IPS DF 4.7 (cell line): ENCODE results near the gene DMC1.
"Not testable (repeated sequence)": the region's sequence is repeated elsewhere in the genome, so short reads cannot be mapped to it uniquely, and the experiment has no call there.

Experiments
- DNase-seq: peaks from one replicate; pipeline ENCODE4 v3.0.0-alpha.2; 2013; ENCODE audit warnings: low spot score; ENCODE audit errors: extremely low read depth

DMC1 gene

DNA sequence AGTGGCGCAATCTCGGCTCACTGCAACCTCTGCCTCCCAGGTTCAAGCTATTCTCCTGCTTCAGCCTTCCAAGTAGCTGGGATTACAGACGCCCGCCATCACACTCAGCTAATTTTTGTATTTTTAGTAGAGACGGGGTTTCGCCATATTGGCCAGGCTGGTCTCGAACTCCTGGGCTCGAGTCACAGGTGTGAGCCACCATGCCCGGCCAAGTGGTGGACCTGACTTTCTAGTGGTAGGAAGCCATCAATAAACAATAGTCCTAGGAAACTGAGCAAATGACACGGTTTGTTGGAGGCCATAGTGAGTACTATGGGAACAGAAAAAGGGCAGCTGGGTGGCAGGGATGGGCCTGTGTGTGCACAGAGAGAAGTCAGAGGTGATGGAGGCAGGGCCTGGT is 99.8 kb downstream of the DMC1 start:
- DNase-seq = not testable (repeated sequence)

DNA sequence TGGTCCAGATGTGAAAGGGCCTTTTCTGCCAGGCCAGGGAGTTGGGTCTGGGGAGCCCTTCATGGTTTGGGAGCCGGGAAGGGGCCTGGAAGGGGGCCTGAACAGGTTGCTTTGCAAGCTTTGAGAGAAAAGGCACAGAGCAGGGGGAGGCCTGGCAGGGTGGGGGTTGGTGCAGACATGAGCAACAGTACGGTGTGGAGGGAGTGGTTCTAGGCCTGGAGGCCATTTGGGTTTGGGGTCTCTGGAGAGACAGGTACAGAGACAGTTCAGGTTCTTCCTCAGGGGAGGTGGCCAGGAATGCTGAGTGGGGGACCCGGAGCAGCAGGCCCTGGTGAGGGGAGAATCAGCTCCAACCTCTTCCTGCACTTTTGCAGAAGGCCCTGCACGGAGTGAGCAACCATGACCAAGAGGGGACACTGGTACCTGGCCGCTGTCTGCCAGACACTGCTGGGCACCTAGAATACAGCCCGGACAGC is 100.6 kb downstream of the DMC1 start:
- DNase-seq = no peak
